Measurements from ENCODE around the gene C1S. TPM values are rescaled to one million over a fixed set of nuclear protein-coding genes. Genes with fewer than 3 reads are reported as not detected.
A peak's percentile ranks its signal among the peaks of the same experiment; 100 is the strongest.
"Not testable (repeated sequence)": the region's sequence is repeated elsewhere in the genome, so short reads cannot be mapped to it uniquely, and the experiment has no call there.

C1S gene
- total RNA-seq (2014; rRNA removed; shearing (Covaris generic)) = 0.56 and 1.1 TPM in 2 replicates

- DNase-seq (ENCODE audit: low spot score) = peak; percentile 24
Observed at GRCh38 chr12:7060353-7060954, at the start of gene C1S. Gene C1S, plus strand, starts transcription at chr12:7060718. Its CDS starts 1,195 bp downstream, at chr12:7061913.

GRCh38 chr12:7011398-7011797, 49.1 kb upstream of the C1S start:
- not testable (repeated sequence) for DNase-seq (ENCODE audit: low spot score)

GRCh38 chr12:7012024-7012607, 48.4 kb upstream of the C1S start:
- no peak for DNase-seq (ENCODE audit: low spot score)

GRCh38 chr12:7013101-7013500, 47.4 kb upstream of the C1S start:
- no peak for DNase-seq (ENCODE audit: low spot score)

- no peak for DNase-seq (ENCODE audit: low spot score)
Observed at GRCh38 chr12:7015555-7016370, 44.8 kb upstream of the C1S start.

GRCh38 chr12:7016958-7017571, 43.5 kb upstream of the C1S start:
- peak; percentile 5 for DNase-seq (ENCODE audit: low spot score)

GRCh38 chr12:7017870-7018349, 42.6 kb upstream of the C1S start:
- DNase-seq (ENCODE audit: low spot score) = peak; percentile 53

GRCh38 chr12:7018350-7019042, 42.0 kb upstream of the C1S start, which contains the start of gene LPCAT3:
Gene LPCAT3, minus strand, starts transcription at chr12:7018476. Its CDS starts 52 bp downstream, at chr12:7018424.
- DNase-seq (ENCODE audit: low spot score) = peak; percentile 96

GRCh38 chr12:7019043-7019569, 41.4 kb upstream of the C1S start:
- no peak for DNase-seq (ENCODE audit: low spot score)

GRCh38 chr12:7021956-7022355, 38.6 kb upstream of the C1S start:
- no peak for DNase-seq (ENCODE audit: low spot score)

- DNase-seq (ENCODE audit: low spot score) = no peak
Observed at GRCh38 chr12:7023114-7023513, 37.4 kb upstream of the C1S start.

- no peak for DNase-seq (ENCODE audit: low spot score)
Observed at GRCh38 chr12:7026854-7027253, 33.7 kb upstream of the C1S start.

- no peak for DNase-seq (ENCODE audit: low spot score)
Observed at GRCh38 chr12:7031306-7031705, 29.2 kb upstream of the C1S start.

GRCh38 chr12:7032990-7033389, 27.5 kb upstream of the C1S start:
- DNase-seq (ENCODE audit: low spot score) = no peak

- no peak for DNase-seq (ENCODE audit: low spot score)
Observed at GRCh38 chr12:7034464-7034863, 26.1 kb upstream of the C1S start.

- DNase-seq (ENCODE audit: low spot score) = no peak
Observed at GRCh38 chr12:7035463-7035862, 25.1 kb upstream of the C1S start.

GRCh38 chr12:7037411-7037810, 23.1 kb upstream of the C1S start:
- not testable (repeated sequence) for DNase-seq (ENCODE audit: low spot score)

GRCh38 chr12:7038591-7038990, 21.9 kb upstream of the C1S start:
- DNase-seq (ENCODE audit: low spot score) = no peak

- no peak for DNase-seq (ENCODE audit: low spot score)
Observed at GRCh38 chr12:7039403-7039802, 21.1 kb upstream of the C1S start.

GRCh38 chr12:7042842-7043241, 17.7 kb upstream of the C1S start:
- peak; percentile 57 for DNase-seq (ENCODE audit: low spot score)

- DNase-seq (ENCODE audit: low spot score) = no peak
Observed at GRCh38 chr12:7045913-7046312, 14.6 kb upstream of the C1S start.
